Measurements from ENCODE around the gene TPRN.

TPRN gene

DNA sequence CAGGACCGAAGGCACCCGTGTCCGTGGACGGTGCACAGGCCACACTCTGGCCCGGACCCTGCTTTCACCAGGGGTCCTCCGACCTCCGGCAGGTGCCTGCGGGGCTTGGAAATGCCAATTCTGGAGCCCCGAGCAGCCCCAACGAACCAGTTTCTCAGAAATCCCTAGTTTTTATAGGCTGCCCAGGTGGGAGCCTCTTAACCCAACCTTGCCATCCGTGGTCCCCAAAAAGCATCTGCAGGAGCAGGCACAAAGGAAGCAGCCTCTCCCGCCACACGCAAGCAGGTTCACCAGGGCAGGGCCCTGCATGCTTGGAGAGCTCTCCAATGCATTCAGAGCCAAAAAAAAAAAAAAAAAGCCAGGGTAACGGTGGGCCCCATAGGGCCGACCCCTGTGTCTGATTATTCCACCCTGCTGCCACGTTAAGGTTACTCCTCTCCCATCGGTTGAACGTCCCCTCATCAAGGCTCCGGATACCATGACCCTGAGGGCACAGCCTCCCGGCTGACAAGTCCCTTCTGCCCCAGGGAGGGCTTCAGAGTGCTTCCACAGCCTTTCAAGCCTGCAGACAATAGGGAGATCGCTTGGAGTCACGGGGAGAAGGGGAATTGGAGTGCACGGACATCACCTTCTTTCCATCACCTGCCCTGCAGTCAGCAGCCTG, 796 bp upstream of the TPRN start:
- DNase-seq, result no peak
- intact Hi-C loops (cut with DNase I; ENCODE audit: low total_unique reads), result no loop called here
- Histone ChIP-seq H3K36me3 (no peaks in the 10 kb centered on the region), H3K4me3 (peak overlapping the region; percentile 57 to 62), H3K9me3 (no peaks in the 10 kb centered on the region), H3K4me1 (peaks cover 4 to 78% (median 59%) of the 10 kb centered on the region in 4 donors), H3K27me3 (no peaks in the 10 kb centered on the region), H3K27ac (peak overlapping the region; percentile 73 to 86)
- TF ChIP-seq, protein P1, sequence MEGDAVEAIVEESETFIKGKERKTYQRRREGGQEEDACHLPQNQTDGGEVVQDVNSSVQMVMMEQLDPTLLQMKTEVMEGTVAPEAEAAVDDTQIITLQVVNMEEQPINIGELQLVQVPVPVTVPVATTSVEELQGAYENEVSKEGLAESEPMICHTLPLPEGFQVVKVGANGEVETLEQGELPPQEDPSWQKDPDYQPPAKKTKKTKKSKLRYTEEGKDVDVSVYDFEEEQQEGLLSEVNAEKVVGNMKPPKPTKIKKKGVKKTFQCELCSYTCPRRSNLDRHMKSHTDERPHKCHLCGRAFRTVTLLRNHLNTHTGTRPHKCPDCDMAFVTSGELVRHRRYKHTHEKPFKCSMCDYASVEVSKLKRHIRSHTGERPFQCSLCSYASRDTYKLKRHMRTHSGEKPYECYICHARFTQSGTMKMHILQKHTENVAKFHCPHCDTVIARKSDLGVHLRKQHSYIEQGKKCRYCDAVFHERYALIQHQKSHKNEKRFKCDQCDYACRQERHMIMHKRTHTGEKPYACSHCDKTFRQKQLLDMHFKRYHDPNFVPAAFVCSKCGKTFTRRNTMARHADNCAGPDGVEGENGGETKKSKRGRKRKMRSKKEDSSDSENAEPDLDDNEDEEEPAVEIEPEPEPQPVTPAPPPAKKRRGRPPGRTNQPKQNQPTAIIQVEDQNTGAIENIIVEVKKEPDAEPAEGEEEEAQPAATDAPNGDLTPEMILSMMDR (IDR thresholded peaks at IDR 0.05), result no peak

DNA sequence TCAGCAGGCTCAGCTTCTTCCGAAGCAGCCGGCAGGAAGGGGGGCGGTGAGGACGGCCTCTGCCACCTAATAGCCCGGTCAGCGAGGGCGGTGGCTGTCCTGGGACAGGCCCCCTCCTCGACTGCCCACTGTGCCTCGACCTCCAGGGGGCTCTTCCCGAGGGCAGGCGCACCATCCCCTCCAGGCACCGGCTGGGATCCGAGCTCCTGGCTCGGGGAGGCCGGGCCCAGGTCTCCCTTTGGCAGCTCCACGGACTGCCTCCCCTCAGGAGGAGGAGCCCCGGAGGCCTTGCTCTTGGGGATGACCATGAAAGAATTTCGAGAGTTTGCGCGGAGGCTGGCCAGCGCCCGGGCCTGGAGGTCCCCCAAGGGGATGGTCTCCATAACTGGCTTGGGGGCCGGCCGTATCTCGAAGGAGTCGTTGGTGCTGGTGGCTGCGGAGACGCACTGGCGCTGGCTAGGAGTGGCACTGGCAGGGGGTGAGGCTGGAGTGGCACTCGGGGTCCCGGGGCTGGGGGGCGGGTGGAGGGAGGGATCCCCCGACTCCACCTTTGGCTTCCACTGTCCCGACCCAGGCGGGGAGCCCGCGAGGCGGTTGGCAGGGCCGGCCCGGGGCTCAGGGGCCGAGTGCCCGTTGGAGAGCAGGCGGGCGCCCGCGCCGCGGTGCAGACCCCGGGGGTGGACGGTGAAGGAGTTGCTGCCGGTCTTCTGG, 975 bp downstream of the TPRN start:
- DNase-seq, result no peak
- TF ChIP-seq, protein P1 (IDR thresholded peaks at IDR 0.05), result no peak
- peak overlapping the region; percentile 51 to 60 for H3K27ac ChIP-seq
- intact Hi-C loops (cut with DNase I; ENCODE audit: low total_unique reads), result no loop called here
- H3K36me3 ChIP-seq, result no peaks in the 10 kb centered on the region
- no peaks in the 10 kb centered on the region for H3K27me3 ChIP-seq
- H3K9me3 ChIP-seq, result no peaks in the 10 kb centered on the region
- H3K4me3 ChIP-seq, result peak overlapping the region; percentile 57 to 62
- peaks cover 4 to 82% (median 49%) of the 10 kb centered on the region in 4 donors for H3K4me1 ChIP-seq

DNA sequence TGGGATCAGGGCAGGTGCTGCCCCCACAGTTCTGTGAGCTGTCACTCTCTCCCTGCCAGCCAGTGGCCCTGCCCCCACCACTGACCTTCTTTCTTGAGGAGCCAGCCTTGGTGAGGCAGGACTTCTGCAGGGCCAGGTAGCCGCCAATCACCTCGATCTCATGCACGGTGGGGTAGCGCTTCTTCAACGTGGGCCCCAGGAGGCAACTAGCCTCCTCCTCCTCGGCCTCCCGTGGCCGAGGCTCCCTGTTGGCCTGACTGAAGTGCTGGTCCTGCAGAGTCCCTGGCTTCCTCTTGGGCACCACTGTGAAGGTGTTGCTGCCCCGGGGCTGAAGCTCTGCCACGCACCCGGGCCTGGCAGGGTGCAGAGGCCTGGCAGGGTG, 1.6 kb downstream of the TPRN start:
- H3K4me1 ChIP-seq, result peaks cover 4 to 82% (median 42%) of the 10 kb centered on the region in 4 donors
- no peak for DNase-seq
- TF ChIP-seq, protein P1 (IDR thresholded peaks at IDR 0.05), result no peak
- no peaks in the 10 kb centered on the region for H3K9me3 ChIP-seq
- no peak overlapping the region for H3K27ac ChIP-seq
- H3K27me3 ChIP-seq, result no peaks in the 10 kb centered on the region
- intact Hi-C loops (cut with DNase I; ENCODE audit: low total_unique reads), result no loop called here
- H3K4me3 ChIP-seq, result peak overlapping the region in 1 of 2 donors; percentile 62
- no peaks in the 10 kb centered on the region for H3K36me3 ChIP-seq

DNA sequence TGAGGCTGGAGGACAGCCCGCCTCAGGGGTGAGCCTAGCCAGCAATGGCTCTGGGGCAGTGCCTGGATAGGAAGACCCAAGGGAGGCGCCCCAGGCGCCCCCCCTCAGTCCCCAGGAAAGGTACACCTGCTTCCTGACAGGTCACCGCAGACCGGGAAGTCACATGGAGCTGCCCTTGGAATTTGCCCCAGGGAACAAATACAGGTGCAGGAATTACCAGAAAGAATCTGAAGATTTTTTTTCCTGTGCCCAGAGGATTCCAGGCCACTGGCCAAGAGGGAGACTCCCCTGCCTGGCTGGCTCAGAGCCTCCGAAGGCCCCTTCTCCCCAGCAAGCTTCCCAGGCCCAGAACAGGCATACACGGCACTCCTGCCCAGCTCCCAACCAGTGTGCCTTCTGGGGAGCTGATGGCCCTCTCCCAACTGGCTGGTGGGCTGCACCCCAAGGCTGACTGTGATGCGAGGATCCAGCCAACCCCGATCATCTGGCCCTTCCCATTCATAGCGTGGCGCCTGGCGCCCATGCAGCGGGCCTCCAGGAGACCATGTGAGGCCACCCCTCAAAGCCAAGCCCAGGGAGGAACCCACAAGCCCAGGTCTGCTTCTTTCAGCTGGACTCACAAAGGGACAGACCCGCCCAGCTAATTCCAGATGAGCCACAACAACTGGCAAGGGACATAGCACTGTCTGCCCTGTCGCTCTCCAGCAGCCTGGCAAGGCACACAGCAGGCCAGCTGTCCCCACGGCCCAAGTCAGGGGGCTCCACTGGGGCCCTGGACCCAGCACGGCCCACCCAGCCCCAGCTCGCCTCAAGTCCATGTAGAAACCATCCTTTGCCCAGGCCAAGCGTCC, 2.3 kb downstream of the TPRN start:
- Histone ChIP-seq H3K27ac (no peak overlapping the region), H3K9me3 (no peaks in the 10 kb centered on the region), H3K36me3 (no peaks in the 10 kb centered on the region), H3K4me1 (peaks cover 4 to 78% (median 38%) of the 10 kb centered on the region in 4 donors), H3K4me3 (no peak overlapping the region), H3K27me3 (no peaks in the 10 kb centered on the region)
- no peak for DNase-seq
- intact Hi-C loops (cut with DNase I; ENCODE audit: low total_unique reads), result no loop called here
- TF ChIP-seq, protein P1 (IDR thresholded peaks at IDR 0.05), result no peak

DNA sequence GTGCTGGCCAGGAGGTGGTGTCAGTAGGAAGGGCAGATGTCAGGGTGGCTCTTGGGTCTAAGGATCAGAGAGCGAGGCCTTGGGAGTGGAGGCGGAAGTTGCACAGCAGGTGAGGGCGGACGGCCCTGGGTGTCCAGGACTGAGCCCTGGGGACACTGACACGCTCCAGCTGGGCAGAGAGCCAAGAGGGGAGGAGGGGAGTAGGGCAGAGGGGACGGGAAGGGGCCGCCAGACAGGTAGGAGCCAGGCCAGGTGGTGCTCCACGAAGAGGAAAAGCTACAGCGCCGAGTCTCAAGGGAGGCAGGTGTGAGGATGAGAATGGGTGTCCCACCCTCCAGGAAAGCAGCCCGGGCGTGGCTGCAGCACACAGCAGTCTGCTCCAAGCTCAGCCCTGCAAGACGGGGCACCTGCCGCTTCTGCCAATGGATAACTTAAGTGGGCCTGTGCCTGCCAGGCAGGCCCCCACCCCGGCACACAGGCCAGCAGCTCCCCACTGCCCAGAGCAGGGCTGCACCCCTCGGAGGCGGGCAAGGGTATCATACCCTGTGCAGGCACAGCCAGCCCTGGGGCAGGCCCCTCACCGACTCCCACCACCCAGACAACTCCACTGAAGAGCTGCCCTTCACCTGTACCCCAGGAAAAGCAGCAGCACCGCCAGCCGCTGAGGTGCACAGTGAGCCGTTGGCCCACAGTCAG, 4.9 kb downstream of the TPRN start:
- Histone ChIP-seq H3K27me3 (no peaks in the 10 kb centered on the region), H3K4me1 (peaks cover 4 to 58% (median 24%) of the 10 kb centered on the region in 4 donors), H3K9me3 (no peaks in the 10 kb centered on the region), H3K4me3 (no peak overlapping the region), H3K36me3 (peaks cover under 1 to 19% (median 12%) of the 10 kb centered on the region in 3 donors), H3K27ac (no peak overlapping the region)
- TF ChIP-seq, protein P1 (IDR thresholded peaks at IDR 0.05), result no peak
- intact Hi-C loops (cut with DNase I; ENCODE audit: low total_unique reads), result no loop called here
- no peak for DNase-seq
